NCI-H345 treated with DMSO at 0.1 percent for 48 hours (cell line): Measurements from ENCODE around the gene VTN.

ENCODE experiments used
- DNase-seq: peaks from one replicate; lab custom pipeline; 2025; ENCODE audit not compliant: unreplicated experiment; lab: John Stamatoyannopoulos, UW

Gene VTN, protein sequence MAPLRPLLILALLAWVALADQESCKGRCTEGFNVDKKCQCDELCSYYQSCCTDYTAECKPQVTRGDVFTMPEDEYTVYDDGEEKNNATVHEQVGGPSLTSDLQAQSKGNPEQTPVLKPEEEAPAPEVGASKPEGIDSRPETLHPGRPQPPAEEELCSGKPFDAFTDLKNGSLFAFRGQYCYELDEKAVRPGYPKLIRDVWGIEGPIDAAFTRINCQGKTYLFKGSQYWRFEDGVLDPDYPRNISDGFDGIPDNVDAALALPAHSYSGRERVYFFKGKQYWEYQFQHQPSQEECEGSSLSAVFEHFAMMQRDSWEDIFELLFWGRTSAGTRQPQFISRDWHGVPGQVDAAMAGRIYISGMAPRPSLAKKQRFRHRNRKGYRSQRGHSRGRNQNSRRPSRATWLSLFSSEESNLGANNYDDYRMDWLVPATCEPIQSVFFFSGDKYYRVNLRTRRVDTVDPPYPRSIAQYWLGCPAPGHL

DNA sequence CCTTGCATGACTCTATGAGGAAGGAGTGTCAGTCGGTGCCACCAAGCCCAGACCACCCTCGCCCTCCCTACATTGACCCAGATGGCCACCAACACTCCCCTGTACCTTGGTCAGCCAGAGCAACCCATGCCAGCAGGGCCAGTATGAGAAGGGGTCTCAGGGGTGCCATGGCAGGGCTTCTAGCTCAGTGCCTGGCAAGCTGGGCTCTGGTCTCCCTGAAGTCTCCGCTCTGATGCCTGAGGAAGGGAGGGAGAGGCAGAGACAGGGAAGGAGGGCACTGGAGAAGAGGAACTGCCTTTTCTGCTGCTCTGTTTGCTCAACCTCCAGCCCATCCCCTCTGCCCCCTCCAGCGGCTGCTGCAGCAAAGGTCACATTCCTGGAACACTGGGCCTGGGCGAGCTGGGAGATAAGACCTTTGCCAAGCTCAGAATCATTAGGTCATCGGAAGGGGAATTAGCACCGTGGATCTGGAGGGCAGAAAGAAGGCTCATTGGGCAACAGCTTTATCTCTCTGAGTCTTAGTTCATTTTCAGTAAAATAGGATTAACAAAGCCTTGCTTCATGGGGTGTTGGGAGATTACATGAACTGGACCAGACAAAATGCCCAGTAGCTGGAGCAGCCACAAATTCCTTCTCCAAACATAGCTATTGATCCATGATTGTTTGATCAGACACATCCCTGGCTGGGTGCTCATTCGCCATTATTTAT is at the start of gene VTN:
TSS of gene VTN (minus strand) at position 273 of the 709 bp plus-strand sequence. CDS start at position 169, 104 bp downstream.
- no peak for DNase-seq

DNA sequence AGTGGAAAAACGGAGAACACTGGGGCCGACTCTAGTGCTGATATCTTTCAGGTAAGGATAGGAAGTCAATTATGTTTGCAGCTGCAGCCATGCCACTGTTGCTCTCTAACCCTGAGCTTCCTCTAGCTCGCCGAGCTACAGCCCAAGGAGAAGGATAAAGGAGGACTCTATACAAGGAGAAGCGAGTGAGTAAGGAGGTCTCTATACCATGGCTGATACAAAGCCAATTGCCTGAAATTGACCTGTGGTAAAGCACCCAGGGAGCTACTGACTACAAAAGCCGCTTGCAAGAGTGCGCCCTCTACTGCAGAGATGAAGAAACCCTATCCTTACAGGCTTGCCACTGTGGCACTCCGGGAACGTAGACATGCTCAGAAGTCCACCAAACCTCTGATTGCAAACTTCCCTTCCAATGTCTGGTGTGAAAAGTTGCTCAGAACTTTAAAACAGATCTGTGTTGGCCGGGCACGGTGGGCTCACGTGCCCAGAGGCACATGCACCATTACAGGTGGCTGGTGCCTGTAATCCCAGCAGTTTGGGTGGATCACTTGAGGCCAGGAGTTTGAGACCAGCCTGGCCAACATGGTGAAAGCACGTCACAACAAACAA is 46.7 kb upstream of the VTN start:
- DNase-seq, result peak; percentile 29

DNA sequence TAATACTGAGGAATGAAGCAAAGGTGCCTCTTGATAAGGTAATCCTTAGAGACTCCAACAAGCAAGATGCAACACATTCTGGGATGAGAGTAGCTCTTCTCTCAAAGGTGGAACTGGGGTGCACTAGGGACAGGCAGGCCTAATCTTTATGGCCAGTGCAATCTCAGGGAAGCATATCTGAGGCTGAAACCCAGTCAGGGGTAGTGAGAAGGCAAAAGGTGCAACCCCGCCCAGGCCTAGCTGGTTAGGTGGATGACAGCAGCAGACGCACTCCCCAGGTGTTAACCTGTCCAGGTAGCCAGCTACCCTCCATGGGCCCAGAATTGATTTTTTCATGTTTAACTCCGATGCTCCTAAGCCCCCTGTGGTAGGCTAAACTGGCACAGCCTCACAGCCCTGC is 45.8 kb upstream of the VTN start:
- DNase-seq, result no peak

DNA sequence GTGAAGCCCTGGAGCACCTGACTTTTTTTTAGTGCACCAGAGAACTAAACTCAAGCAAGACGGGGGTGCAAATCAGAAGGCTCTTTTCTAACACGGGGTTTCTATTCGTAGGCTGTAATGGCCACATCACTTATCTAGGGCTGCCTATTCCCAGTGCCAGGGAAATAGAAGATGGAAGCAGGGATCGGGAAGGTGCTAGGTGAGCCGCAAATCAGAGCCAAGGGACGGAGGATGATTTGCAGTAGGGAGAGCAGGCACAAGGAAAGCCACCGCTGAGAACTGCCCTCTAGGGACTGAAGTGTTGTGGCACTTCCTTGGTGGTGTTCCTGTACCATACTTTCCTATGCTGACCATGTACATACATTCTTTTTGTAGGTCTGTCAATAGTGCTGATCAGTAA is 43.7 kb upstream of the VTN start:
- no peak for DNase-seq

DNA sequence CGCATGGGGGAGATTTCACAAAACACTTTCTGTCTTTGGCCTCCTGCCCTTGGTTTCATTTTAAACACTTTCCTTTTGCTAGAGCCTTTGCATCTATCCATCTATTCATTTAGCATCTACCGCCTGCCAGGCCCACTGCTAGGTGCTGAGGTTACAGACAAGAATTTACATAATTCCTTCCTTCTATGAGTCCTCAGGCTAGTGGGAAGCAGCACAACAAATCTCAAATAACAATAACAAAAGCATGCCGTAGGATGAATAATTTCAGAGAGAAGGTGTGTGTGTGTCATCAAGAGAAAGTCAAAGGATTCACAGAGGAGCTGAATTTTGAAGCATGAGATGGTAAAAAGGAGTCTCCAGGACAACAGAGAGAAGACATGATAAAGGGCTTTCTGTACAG is 42.0 kb upstream of the VTN start:
- DNase-seq, result no peak

DNA sequence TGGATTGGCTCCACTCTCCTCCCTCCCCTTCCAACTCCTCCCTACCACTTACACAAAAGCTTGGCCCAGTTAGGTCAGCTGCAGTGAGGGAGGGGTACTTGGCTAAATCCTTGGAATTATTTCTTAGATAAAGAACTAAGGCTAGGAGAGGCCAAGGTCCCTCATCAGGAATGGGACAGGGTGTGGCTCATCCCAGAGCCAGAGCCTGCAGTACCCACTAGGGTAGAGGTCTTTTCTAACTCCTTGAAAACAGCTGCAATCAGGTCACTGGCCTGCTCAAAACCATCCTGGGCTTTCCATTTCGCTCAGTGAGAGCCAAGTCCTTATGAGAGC is 37.8 kb upstream of the VTN start:
- DNase-seq, result no peak

DNA sequence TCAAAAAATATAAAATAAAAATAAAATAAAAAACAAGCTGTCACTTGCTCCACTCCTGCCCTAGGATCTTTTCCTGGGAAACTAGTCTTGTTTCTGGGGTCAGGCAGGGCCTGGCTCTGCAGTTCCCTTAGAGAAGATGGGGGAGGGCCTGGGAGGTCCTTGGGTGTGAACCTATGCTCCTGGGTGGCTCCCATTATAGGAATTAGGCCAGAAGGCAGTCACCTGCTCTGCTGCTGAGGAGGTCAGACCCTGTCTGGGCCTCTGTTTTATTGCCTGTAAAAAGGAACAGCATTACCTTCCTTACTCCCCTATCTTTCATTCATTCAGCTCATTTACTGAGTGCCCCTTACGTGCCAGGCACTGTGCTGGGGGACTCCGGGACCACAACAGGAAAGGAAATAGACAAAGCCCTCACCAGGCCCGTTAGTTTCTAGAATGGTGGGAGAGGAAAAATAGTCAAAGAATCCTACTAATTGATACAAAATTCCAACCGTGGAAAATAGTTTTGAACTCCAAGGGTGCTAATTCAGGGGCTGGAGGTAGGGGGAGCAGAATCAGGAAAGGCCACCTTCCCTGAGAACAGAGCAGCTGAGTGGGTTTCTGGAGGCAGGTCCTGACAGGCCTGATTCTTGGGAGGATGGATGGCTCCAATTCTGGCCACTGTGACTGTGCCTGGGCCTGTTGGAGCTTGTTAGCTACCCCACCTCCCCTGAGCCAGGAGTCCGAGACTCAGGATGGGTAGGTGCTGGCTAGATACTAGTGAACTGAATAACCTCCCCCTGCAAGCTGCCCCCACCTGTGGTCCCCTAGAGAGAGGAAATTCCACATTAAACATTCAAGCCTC is 37.2 kb upstream of the VTN start:
- peak; percentile 58 for DNase-seq

DNA sequence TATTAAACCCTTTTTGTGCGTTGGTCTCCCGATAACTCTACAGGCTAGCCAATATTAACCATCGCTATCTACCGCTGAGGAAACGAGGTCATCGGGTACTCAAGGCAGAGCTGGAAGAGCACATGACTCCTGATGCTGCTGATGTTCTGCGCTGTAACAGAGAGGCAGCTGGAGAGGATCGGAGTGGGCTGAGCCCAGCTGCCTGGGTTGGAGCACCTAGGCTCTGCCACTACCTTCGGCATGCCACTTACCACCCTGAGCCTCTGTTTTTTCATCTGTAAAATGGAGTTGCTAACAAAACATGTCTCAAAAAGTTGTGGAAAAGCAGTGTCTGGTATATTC is 36.3 kb upstream of the VTN start:
- DNase-seq, result peak; percentile 39

DNA sequence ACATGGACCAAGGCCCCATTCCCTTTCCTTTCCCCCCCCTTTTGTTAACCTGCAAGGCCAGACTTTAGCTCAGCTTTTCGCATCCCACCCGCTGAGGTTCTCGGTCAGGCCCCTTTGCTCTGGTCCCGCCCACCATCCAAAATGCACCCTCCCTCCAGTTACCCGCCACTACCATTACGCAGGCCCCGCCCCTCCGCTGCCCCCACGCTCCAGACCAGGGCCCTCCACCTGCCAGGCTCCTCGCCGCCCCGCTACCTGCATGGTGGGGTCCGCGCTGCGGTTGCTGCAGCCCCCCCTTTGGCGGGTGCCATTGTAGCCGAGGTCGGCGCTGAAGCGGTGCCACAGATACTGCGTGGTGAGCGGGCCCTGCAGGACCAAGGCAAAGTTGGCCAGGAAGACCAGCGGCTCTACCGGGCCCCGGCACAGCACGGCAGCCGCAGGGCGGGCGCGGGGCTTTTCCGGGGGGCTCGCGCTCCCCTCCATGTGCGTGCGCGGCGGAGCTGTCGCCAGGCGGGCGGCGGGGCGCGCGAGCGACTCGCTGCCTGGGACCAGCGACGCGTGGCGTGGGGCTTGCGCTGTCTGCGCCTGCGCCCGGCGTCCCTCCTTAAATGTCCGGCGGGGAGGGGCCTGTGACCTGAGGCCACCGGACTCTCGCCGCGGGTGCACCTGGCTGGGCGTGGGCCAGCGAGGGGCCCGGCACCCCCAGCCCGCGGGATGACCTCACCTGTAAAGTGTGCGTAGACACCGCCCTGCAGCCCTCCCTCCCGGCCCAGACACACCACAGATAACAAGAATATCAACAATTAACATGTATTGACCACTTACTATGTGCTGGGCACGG is 35.7 kb upstream of the VTN start, which contains the start of gene SLC46A1:
TSS of gene SLC46A1 (minus strand) at position 581 of the 841 bp plus-strand sequence. CDS start at position 483, 98 bp downstream.
- DNase-seq, result peak; percentile 74

DNA sequence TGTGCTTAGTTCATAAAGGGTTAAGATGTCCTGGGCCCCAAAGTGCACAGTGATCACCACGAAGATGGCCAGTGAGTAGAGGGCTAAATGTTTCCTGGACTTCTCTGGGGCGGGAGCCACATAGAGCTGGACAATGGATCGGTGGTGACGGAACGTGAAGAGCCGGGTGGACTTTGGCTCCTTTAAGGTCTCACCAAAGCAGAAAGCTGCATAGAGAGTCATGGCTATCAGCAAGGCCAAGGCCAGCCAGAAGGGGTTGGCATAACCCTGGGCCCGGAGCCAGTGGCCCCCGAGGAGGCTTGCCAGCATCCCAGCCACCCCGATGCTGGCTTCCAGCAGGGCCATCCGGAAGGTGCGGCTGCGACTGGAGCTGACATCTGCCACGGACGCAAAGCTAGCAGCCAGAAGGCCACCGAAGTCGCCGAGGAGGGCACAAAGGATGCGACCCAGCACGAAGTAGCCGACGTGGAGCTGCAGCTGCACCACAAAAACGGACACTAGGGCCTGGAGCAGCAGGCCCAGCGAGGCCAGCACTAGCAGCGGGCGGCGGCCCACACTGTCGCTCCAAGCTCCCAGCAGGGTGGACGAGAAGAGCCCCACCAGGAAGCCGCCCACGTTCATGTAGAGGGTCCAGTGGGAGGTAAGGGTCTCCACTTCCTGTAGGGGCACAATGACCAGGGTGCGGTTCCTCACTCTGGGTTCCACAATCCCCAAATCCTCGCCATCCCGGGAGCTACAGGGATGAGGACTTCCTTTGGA is 34.9 kb upstream of the VTN start:
- no peak for DNase-seq

DNA sequence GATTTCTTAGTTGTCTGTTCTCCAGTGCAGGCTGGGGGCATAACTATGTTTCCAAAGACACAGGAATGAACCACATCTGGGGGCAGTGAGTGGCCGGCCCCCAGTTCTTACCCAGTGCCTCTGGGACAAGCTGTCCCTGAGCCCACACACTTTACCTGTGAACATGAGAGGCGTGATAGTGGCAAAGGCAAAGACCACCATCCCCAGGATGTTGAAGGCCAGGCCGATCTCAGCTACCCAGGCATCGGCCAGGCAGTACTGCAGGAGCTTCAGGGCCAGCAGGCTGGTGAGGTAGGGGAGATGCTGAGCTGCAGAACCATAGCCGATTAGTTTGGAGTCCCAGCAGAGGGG is 34.3 kb upstream of the VTN start:
- no peak for DNase-seq

DNA sequence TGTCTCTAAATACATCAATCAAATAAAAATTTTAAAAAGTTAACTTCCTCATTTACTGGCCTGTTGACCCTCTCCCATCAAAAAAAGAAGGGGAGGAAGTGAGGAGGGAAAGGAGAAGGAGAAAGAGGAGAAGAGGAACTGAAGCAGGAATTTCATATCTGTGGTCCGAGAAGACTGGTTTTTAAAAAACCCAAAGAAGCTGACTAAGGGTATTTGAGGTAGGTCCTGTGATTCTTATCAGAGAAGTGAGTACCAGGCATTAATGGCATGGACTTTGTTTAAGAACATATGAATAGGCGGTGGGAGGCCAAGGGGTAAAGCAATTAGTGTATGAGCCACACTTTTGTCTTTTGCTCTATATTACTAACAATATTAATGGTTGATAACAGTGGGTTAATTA is 33.9 kb upstream of the VTN start:
- no peak for DNase-seq

DNA sequence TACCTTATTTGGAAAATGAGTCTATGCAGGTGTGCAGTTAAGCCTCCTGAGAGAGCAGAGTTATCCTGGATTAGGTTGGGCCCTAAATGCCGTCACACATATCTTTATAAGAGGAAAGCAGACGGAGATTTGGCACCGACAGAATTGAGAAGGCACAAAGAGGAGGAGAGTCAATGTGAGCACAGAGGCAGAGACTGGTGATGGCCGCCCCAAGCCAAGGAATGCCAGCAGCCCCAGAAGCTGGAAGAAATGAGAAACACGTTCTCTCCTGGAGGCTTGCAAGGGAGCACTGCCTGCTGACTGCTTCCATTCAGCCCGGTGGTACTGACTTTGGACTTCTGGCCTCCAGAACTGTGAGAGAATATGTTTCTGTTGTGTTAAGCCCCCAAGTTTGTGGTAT is 32.7 kb upstream of the VTN start:
- DNase-seq, result no peak

DNA sequence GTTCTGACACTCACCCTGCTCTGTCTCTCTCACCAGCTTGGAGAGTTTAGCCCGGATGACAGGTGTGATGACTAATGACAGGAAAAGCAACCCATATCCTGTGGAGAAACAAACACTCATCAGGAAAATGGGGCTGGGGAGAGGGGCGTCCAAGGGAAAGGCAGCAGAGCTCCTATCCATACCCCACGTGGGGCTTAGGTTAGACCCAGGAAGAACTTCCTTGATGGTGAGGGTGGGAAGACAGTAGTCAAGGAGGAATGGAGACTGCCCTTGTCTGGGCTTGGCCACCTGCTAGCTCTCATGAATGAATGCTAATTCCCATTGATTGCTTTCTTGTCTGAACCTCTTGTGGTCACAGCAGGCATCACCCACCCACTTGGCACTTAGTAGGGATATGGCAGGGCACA is 32.1 kb upstream of the VTN start:
- no peak for DNase-seq

DNA sequence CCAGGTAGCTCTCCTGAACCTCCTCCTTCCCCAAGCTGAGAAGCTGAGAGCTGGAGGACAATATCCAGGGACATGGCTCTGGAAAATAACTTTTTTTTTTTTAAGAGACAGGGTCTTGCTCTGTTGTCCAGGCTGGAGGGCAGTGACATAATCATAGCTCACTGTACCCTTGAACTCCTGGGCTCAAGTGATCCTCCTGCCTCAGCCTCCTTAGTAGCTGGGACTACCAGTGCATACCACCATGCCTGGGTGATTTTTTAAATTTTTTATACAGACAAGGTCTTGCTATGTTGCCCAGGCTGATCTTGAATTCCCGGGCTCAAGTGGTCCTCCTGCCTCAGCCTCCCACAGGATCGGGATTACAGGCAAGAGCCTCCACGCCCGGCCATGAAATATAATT is 29.7 kb upstream of the VTN start:
- DNase-seq, result no peak

DNA sequence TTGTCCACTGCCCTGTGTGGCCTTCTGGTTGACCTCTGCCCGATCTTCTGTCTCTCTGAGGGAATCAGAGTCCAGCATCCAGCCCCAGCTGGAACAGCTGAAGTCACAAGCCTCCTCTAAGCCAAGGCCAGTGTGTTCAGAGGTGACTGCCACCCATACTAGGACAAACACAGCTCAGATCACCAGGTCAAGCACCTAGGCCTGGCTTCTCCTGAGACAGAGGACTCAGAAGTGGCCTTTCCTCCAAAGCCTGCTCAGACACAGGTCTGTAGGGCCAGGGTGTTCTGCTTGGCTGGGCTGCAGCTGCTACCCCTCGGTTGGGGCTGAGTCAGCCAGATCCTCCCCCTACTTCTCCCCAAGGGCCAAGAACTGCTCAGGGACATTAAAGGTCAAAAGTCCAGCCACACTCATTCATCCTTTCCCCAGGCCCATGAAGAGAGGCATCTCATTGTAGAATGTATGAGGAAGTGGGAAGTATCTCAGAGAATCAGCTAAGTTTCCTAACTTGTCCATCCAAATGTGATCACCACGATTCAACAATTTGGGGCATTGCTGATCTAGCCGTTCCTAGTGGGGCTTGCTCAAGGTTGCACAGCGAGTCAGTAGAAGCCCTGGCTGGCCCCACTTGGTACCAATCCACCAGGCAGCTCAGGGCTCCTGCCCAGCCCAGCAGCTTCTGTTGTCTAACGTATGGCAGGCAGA is 28.3 kb upstream of the VTN start:
- DNase-seq, result no peak

DNA sequence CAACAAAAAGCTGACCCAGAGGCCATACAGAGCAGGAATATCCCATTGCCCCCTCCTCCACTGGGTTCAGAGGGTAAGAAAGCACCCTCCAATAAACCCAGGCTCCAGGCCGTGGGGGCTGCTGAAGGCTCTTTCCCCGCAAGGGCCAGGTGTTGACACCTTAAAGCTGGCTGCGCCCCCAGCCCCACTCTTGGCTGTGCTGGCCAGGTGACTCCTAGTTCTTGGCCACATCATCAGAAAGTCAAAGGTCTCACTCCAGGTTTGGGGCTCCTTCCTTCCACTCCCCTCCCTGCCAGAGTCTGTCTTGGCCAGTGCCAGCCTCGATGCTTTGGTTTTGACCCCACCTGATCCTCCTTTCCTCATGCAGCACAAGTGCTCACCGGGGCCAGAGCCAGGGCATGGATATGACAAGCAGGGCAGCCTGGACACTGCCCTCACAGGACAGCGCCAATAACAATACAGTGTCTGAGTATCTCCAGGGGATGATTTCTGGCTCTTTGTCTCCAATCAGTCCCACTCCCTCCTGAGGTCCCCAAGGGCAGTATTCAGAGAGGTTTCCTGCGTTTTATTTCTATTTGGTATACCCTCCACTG is 27.7 kb upstream of the VTN start:
- no peak for DNase-seq

DNA sequence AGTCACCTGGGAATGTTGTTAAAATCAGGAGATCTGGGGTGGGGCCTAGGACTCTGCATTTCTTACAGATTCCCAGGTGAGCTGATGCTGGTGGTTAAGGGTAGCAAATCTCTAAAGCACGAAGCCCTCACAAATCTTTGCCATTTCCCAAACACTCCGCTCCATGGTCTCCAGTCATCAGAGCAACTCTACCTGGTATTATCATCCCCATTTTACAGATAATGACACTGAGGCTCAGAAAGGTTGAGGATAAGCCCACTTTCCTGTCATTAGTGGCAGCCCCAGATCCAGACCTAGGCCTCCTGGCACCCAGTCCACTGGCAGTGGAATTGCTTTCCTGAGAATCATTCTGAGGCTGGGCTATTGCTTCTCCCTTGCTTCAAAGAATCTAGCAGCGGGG is 27.2 kb upstream of the VTN start:
- DNase-seq, result no peak
